GM23338 (cell line): Measurements from ENCODE around the gene LUC7L2.

Experiments
- CTCF ChIP-seq, 2 experiments: fragments of 200-600 bp in 1 of 2; sonication (generic) in 1 of 2; conservative IDR thresholded peaks; 2 replicates each; pipeline versions ENCODE4 v1.5.1 to v1.6.1; 2016 to 2017; ENCODE audit warnings: antibody characterized with exemption in 2 of 2, low read depth in 2 of 2, mild to moderate bottlenecking in 2 of 2, moderate library complexity in 1 of 2
- NANOG ChIP-seq: IDR thresholded peaks from 2 replicates; pipeline ENCODE4 v1.6.1; 2016; ENCODE audit warnings: antibody characterized with exemption, borderline replicate concordance
- TF ChIP-seq, protein P1 (sequence below): IDR thresholded peaks from one replicate; pipeline ENCODE4 v1.6.1; 2018; ENCODE audit warnings: antibody characterized with exemption; ENCODE audit not compliant: unreplicated experiment

DNA sequence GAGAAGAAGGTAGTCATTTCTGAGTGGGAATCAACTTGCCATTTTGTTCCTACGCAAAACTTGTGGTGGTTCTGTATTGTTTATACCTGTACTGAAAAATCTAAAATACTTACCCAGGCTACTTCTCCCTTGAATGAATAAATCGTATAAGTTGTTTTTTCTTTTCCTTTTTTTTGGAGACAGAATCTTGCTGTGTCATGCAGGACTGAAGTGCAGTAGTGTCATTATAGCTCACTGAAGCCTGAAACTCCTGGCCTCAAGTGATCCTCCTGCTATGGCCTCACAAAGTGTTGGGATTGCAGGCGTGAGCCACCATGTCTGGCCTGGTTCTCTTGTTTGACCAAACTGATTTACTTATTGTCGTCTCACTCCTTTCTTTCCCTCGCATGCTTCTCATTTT lies 27.9 kb downstream of the LUC7L2 start:
- TF ChIP-seq CTCF (conservative IDR thresholded peaks at IDR 0.05; ENCODE audit: low read depth in 2 of 2) (no peak), NANOG (no peak)
- TF ChIP-seq, protein P1, sequence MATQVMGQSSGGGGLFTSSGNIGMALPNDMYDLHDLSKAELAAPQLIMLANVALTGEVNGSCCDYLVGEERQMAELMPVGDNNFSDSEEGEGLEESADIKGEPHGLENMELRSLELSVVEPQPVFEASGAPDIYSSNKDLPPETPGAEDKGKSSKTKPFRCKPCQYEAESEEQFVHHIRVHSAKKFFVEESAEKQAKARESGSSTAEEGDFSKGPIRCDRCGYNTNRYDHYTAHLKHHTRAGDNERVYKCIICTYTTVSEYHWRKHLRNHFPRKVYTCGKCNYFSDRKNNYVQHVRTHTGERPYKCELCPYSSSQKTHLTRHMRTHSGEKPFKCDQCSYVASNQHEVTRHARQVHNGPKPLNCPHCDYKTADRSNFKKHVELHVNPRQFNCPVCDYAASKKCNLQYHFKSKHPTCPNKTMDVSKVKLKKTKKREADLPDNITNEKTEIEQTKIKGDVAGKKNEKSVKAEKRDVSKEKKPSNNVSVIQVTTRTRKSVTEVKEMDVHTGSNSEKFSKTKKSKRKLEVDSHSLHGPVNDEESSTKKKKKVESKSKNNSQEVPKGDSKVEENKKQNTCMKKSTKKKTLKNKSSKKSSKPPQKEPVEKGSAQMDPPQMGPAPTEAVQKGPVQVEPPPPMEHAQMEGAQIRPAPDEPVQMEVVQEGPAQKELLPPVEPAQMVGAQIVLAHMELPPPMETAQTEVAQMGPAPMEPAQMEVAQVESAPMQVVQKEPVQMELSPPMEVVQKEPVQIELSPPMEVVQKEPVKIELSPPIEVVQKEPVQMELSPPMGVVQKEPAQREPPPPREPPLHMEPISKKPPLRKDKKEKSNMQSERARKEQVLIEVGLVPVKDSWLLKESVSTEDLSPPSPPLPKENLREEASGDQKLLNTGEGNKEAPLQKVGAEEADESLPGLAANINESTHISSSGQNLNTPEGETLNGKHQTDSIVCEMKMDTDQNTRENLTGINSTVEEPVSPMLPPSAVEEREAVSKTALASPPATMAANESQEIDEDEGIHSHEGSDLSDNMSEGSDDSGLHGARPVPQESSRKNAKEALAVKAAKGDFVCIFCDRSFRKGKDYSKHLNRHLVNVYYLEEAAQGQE = no peak
